ENCODE measurements around the gene CASQ1.
A peak's percentile ranks its signal among the peaks of the same experiment; 100 is the strongest.

The CASQ1 gene

DNA sequence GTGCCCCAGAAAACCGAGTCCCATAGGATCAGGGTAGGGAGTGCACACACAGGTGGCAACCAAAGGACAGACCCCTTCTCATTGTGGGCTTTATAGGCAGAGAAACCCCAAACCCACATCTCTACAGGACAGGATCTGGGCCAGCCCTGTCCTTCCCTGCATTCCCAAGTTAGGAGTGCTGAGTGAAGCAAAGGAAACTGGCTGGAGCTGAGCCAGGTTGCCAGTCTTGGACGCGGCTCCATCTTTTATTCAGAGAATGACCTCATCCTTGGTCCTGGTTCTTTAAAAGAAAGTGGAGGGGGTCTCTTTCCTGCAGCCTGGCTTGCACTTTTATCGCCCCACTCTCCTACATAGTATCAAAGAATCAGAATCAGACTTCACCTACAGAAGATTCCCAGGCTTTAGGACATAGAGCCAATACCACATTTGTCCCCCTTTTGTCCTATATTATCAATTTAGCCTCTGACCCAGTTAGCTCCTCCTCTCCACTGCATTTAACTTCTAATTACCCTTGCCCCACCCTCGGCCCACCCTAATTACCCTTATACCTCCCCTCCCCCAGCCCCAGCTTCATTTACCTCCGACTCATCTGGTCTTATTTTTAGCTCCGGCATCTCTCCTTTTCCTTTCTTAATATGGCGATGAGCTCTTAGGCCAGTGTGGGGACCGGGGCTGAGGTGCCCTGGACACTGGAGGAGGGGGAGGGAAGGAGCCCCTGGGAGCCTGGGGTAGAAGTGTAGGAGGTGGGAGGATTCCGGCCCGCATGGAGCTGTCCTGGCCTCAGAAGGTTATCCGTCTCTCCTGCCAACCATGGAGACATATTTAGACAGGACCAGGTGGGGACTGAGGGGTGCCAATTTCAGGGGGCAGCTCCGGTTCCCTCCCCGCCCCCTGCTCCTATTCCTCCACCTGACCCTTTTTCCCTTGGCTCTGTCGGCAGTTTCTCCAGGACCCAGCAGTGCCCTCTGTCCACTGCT, at the start of gene CASQ1:
TSS of gene CASQ1 (plus strand) at position 927 of the 977 bp plus-strand sequence. CDS start 177 bp downstream, outside the sequence.
- no peak within 1 kb of the TSS for H3K4me2 ChIP-seq
- H3K27ac ChIP-seq, result no peak within 1 kb of the TSS
- H3K27me3 ChIP-seq, result no peaks in the 10 kb centered on the region
- no peaks in the 10 kb centered on the region for H4K20me1 ChIP-seq
- no peaks in the 10 kb centered on the region for H3K9me3 ChIP-seq (replicated peaks in 1 of 11)
- peak within 1 kb of the TSS in 2 of 11 experiments; percentile 15 to 18; a peak in 2 of 22 replicates for H3K9ac ChIP-seq
- no peak for TF ChIP-seq Cebpa-rat (IDR thresholded peaks at IDR 0.05)
- no peaks in the 10 kb centered on the region for H3K36me3 ChIP-seq
- no peak within 1 kb of the TSS for H3K4me3 ChIP-seq
- H3K4me1 ChIP-seq, result peaks cover 0 to 12% (median 5%) of the 10 kb centered on the region in 10 experiments; a peak in 10 of 20 replicates

DNA sequence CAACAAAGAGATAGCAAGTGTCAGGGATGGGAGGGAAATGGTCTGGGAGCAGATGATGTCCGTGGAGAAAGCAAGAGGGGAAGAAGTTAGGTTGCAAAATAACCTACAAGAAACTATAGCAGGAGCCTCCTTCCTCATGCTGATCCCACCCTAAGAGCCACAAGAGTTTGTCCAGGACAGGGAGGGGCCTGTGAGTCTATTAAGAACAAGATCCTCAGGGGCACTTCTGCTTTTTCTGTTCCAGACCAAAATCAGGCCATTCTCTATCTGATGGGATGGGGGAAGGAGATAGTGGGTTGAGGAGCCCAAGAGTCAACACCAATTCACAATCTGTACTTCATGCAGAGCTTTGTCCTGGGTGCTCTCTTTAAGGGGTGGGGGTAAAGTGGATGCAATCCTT, 46.7 kb upstream of the CASQ1 start:
- no peaks in the 10 kb centered on the region for H3K9me3 ChIP-seq (replicated peaks in 1 of 11)
- no peaks in the 10 kb centered on the region for H3K36me3 ChIP-seq
- H3K9ac ChIP-seq, result no peak overlapping the region
- TF ChIP-seq Cebpa-rat (IDR thresholded peaks at IDR 0.05), result no peak
- no peaks in the 10 kb centered on the region for H3K27me3 ChIP-seq
- no peaks in the 10 kb centered on the region for H4K20me1 ChIP-seq
- peak overlapping the region in 1 of 11 experiments; percentile 28; a peak in 1 of 22 replicates for H3K27ac ChIP-seq
- H3K4me2 ChIP-seq, result peak overlapping the region in 5 of 11 experiments; percentile 43 to 68 (median 45); a peak in 10 of 22 replicates
- no peak overlapping the region for H3K4me3 ChIP-seq
- H3K4me1 ChIP-seq, result peaks cover 0 to 34% (median 11%) of the 10 kb centered on the region in 10 experiments; a peak in 17 of 20 replicates

DNA sequence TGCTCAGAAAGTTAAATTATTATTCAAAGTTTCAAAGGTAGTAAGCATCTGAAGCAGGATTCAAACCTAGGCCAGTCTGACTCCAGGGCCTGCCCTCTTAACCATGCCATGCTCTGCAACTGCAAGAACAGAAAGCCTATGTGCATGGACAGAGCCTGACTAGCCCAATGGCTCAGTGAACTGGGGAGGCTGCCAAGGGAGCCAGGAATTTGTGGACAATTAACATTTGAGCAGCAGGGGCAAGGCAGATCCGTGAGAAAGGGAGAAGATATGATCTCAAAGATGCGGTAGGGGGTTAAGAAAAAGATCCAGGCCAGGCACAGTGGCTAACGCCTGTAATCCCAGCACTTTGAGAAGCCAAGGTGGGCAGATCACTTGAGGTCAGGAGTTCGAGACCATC, 45.5 kb upstream of the CASQ1 start:
- no peak overlapping the region for H3K4me2 ChIP-seq
- H3K27me3 ChIP-seq, result no peaks in the 10 kb centered on the region
- no peaks in the 10 kb centered on the region for H3K9me3 ChIP-seq (replicated peaks in 1 of 11)
- no peaks in the 10 kb centered on the region for H3K36me3 ChIP-seq
- TF ChIP-seq Cebpa-rat (IDR thresholded peaks at IDR 0.05), result no peak
- no peaks in the 10 kb centered on the region for H4K20me1 ChIP-seq
- H3K9ac ChIP-seq, result no peak overlapping the region
- no peak overlapping the region for H3K4me3 ChIP-seq
- no peak overlapping the region for H3K27ac ChIP-seq
- H3K4me1 ChIP-seq, result peaks cover 0 to 43% (median 17%) of the 10 kb centered on the region in 10 experiments; a peak in 17 of 20 replicates

DNA sequence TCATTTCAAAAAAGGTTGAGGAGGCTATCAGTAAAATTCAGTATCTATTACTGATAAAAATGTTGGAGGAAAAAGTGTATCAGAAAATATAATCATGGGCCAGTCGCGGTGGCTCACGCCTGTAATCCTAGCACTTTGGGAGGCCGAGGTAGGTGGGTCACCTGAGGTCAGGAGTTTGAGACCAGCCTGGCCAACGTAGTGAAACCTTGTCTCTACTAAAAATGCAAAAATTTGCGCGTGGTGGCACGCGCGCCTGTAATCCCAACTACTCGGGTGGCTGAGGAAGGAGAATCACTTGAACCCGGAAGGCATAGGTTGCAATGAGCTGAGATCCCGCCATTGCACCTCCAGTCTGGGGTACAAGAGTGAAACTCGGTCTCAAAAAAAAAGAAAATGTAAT, 44.3 kb upstream of the CASQ1 start:
- H3K27ac ChIP-seq, result no peak overlapping the region
- no peak overlapping the region for H3K9ac ChIP-seq
- no peaks in the 10 kb centered on the region for H3K9me3 ChIP-seq (replicated peaks in 1 of 11)
- no peak overlapping the region for H3K4me3 ChIP-seq
- no peak overlapping the region for H3K4me2 ChIP-seq
- H3K27me3 ChIP-seq, result no peaks in the 10 kb centered on the region
- TF ChIP-seq Cebpa-rat (IDR thresholded peaks at IDR 0.05), result no peak
- H3K4me1 ChIP-seq, result peaks cover 0 to 42% (median 13%) of the 10 kb centered on the region in 10 experiments; a peak in 16 of 20 replicates
- H4K20me1 ChIP-seq, result no peaks in the 10 kb centered on the region
- H3K36me3 ChIP-seq, result no peaks in the 10 kb centered on the region

DNA sequence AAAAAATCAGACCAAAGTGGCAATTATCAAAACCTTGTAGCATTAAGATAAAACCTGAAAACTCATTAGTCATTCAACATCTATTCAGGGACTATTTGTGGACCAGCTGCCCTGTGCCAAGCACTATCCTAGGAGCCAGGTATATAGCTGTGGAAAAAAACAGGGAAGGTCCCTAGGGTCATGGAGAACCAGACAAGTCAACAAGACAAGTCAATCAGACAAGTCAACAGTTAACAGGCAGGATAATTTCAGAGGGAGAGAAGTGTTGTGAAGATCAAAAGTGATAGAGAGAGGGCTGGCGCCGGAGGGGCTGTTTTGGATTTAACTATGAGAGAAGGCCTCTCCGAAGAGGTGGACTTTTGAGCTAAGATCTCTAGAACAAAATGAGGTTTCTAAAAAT, 42.3 kb upstream of the CASQ1 start:
- peaks cover 0 to 33% (median 6%) of the 10 kb centered on the region in 10 experiments; a peak in 10 of 20 replicates for H3K4me1 ChIP-seq
- no peak overlapping the region for H3K4me2 ChIP-seq
- H3K4me3 ChIP-seq, result no peak overlapping the region
- no peaks in the 10 kb centered on the region for H3K9me3 ChIP-seq (replicated peaks in 1 of 11)
- H3K27me3 ChIP-seq, result no peaks in the 10 kb centered on the region
- H3K9ac ChIP-seq, result no peak overlapping the region
- no peak for TF ChIP-seq Cebpa-rat (IDR thresholded peaks at IDR 0.05)
- no peaks in the 10 kb centered on the region for H3K36me3 ChIP-seq
- no peaks in the 10 kb centered on the region for H4K20me1 ChIP-seq
- H3K27ac ChIP-seq, result no peak overlapping the region

DNA sequence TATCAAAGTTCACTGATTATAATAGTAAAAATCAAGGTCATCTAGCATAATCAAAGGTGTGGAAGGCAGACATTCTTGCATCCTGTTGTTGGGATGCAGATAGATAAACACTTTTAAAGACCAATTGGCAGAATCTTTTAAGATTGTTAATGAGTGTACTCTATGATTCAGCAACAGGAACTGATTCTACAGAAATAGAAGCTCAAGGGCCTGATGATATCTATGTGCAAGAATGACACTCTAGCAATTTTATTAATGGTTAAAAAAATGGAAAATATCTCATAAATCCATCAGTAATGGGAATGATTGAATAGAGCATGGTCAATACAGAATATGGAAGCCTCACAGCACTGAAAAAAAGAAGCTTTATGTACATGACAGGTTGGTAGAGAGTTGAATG, 41.1 kb upstream of the CASQ1 start:
- no peaks in the 10 kb centered on the region for H4K20me1 ChIP-seq
- no peaks in the 10 kb centered on the region for H3K9me3 ChIP-seq (replicated peaks in 1 of 11)
- H3K4me1 ChIP-seq, result peaks cover 0 to 23% (median 4%) of the 10 kb centered on the region in 10 experiments; a peak in 10 of 20 replicates
- no peak overlapping the region for H3K4me3 ChIP-seq
- H3K27me3 ChIP-seq, result no peaks in the 10 kb centered on the region
- H3K27ac ChIP-seq, result no peak overlapping the region
- TF ChIP-seq Cebpa-rat (IDR thresholded peaks at IDR 0.05), result no peak
- no peaks in the 10 kb centered on the region for H3K36me3 ChIP-seq
- H3K4me2 ChIP-seq, result peak overlapping the region in 4 of 11 experiments; percentile 10 to 58 (median 32); a peak in 6 of 22 replicates
- H3K9ac ChIP-seq, result no peak overlapping the region

DNA sequence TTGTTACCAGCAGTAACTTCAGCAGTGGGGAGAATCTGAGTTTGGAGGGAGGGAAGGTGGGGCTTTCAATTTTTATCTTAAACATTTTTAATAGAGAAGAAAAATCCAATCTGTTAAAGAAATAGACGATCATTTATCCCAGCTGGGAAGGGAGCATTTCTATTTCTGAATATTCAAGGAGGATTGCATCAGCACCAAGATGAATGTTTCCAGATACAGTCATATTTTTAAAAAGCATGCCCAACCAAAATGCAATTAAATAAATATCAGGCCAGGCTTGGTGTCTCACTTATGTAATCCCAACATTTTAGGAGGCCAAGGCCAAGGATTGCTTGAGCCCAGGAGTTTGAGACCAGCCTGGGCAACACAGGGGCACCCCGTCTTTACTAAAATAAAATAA, 40.7 kb upstream of the CASQ1 start:
- no peak overlapping the region for H3K9ac ChIP-seq
- no peak for TF ChIP-seq Cebpa-rat (IDR thresholded peaks at IDR 0.05)
- H4K20me1 ChIP-seq, result no peaks in the 10 kb centered on the region; a peak in 1 of 22 replicates
- no peak overlapping the region for H3K27ac ChIP-seq
- H3K36me3 ChIP-seq, result no peaks in the 10 kb centered on the region
- no peaks in the 10 kb centered on the region for H3K27me3 ChIP-seq
- no peak overlapping the region for H3K4me3 ChIP-seq
- no peaks in the 10 kb centered on the region for H3K9me3 ChIP-seq (replicated peaks in 1 of 11)
- peaks cover 0 to 21% (median 4%) of the 10 kb centered on the region in 10 experiments; a peak in 10 of 20 replicates for H3K4me1 ChIP-seq
- H3K4me2 ChIP-seq, result peak overlapping the region in 4 of 11 experiments; percentile 10 to 58 (median 32); a peak in 4 of 22 replicates

DNA sequence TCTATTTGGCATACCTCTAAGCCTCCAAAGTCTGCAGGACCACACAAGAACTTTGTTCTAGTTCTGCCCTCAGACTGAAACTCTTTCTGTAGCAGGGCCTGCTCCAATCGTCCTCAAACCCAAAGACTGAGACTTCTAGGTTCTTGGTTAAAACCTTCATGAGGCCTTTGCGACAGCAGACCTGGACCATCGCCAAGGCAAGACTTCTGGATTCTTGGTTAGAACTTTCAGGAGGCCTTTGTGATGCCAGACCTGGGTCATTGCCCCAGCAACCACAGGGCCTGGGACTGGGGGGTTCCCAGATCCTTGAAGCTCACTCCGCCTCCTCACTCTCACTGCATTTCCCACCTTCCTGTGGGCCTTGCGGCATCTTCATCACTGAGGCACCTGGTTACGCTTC, 39.1 kb upstream of the CASQ1 start, which contains the start of gene ATP1A4:
TSS of gene ATP1A4 (plus strand) at position 301 of the 400 bp plus-strand sequence. CDS start 438 bp downstream, outside the sequence.
- no peak for TF ChIP-seq Cebpa-rat (IDR thresholded peaks at IDR 0.05)
- no peaks in the 10 kb centered on the region; a peak in 1 of 22 replicates for H4K20me1 ChIP-seq
- no peak within 1 kb of the TSS for H3K27ac ChIP-seq
- peaks cover 0 to 24% (median 4%) of the 10 kb centered on the region in 10 experiments; a peak in 10 of 20 replicates for H3K4me1 ChIP-seq
- H3K4me3 ChIP-seq, result no peak within 1 kb of the TSS
- H3K9ac ChIP-seq, result no peak within 1 kb of the TSS
- H3K4me2 ChIP-seq, result peak within 1 kb of the TSS in 1 of 11 experiments; percentile 44; a peak in 1 of 22 replicates
- H3K27me3 ChIP-seq, result no peaks in the 10 kb centered on the region
- no peaks in the 10 kb centered on the region for H3K9me3 ChIP-seq (replicated peaks in 1 of 11)
- H3K36me3 ChIP-seq, result no peaks in the 10 kb centered on the region

DNA sequence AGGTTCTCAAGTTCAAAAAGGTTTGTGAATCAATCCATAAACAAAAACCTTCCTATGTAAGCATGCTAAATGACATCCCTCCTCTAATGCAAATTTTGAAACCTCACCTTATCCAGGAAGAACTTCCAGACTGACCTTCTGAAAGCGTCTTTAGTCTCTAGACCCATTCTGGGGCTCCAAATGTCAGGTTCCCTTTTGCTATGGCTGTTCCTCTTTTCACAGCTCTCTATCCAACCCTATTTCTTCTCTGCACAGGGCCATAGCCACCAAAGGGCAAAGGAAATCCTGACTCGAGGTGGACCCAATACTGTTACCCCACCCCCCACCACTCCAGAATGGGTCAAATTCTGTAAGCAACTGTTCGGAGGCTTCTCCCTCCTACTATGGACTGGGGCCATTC, 35.6 kb upstream of the CASQ1 start:
- no peaks in the 10 kb centered on the region for H3K36me3 ChIP-seq
- no peak overlapping the region for H3K9ac ChIP-seq
- no peaks in the 10 kb centered on the region; a peak in 2 of 22 replicates for H4K20me1 ChIP-seq
- H3K4me3 ChIP-seq, result no peak overlapping the region
- no peak for TF ChIP-seq Cebpa-rat (IDR thresholded peaks at IDR 0.05)
- H3K4me2 ChIP-seq, result peak overlapping the region in 1 of 11 experiments; percentile 36; a peak in 1 of 22 replicates
- H3K9me3 ChIP-seq (replicated peaks in 1 of 11), result no peaks in the 10 kb centered on the region
- H3K27ac ChIP-seq, result no peak overlapping the region
- peaks cover 0 to 11% (median 0%) of the 10 kb centered on the region in 10 experiments; a peak in 7 of 20 replicates for H3K4me1 ChIP-seq
- no peaks in the 10 kb centered on the region for H3K27me3 ChIP-seq
